ENCODE measurements around the gene KCNMA1.

KCNMA1 gene

DNA sequence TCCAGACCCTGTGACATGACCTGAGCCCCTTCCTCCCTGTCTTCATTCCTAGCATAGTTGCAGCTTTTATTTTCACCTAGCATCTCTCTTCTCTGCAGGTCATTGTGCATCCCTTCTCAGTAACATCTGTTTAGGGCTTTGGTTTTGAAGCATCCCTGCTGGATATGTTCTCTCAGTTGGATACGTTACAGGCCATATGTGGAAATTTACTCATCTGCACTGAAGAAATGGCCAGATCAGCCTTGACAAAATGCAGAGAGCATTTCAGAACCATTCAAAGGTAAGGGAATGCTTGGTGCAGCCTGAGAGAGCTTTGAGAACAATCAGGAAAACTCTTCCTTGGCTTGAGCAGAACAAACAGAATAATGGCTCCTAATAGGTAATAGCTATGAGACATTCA lies 647.0 kb downstream of the KCNMA1 start:
- DNase-seq (ENCODE audit: low read depth in 2 of 2), result no peak

DNA sequence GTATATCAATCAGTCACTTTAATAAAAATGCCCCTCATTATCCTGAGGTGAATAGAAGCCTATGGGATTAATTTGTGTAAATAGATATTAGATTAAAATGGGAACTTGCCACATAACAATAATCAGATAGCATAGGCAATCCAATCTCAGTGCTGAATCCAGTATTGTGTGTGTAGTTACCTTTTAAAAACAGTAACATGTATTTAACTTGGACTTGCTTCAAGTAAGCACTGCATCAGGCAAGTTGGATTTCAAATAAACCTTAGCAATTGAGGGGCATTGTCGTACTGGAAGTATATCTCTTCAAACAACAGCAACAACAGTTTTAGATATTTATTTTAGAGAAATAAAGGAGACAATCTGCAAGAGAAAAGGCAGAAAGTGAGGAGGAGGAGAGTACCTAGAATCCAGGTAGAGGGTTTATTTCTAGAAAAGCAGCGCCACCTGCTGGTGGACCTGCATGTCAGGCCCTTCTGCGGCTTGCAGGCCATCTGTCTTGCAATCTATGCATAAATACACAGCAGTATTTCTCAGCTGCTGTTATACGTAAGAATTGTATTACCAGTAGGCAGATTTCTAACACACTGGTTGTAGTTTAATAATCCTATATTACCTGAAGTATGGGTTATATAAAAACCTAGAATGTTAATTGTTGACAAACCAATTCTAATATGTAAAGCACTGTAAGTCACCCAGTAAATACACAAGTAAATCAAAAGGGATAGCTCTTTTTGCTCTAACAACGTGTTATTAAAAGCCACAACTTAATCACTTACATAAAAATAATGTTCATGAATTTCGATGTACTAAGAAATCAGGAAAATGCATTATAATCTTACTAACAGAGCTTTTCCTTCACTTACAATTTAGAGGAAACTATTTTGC lies 652.8 kb downstream of the KCNMA1 start:
- peak; percentile 53 to 59 for DNase-seq (ENCODE audit: low read depth in 2 of 2)

DNA sequence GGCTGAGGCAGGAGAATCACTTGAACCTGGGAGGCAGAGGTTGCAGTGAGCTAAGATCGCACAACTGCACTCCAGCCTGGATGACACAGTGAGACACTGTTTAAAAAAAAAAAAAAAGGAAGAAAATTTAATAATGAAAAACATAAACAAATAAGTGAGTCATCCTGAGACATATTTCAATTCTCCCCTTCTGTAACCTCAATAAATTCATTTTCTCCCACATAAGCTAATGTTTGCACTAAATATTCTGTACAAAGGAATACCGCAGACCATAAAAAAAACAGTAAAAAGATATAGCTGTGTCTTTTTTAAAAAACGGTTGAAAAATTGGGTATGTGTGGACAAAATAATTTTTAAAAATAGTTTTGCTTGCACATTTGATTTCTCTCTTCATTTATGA lies 654.0 kb downstream of the KCNMA1 start:
- DNase-seq (ENCODE audit: low read depth in 2 of 2), result no peak

DNA sequence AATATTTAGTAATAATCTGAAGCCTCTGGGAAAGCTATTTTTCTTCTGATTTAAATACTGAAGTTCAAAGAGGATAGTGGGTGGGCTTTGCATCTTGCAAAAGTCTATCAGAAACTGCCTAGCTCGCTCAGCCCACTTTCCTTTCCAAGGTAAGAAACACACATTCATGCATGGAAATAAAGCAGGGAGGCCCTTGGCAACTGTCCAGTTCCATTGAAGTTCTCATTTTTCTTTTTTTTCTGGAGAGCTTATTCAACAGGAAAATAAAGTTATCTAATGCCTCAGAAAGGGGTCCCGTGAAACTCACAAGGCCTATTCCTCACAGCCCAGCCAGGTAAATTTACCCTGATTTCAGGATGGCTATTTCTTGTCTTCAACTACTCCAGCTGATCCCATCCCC lies 654.9 kb downstream of the KCNMA1 start:
- DNase-seq (ENCODE audit: low read depth in 2 of 2), result no peak

DNA sequence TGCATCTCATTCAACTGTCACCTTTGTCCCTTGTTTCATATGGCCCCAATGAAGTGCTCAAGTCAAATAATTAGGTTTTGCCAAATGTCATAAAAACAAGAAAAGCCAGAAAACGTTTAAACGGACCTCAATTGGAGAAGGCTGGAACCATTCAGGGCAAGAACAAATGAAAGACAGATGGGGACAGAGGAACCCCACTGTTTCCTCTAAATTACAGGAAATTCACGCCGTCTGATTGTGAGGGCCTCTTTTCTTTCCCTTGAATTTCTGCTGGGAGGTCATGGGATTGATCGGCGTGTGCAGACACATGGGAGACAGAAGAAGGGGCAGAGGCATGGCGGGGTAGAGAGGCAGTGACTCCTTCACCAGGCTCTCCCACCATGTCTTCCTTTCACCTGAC lies 656.4 kb downstream of the KCNMA1 start:
- DNase-seq (ENCODE audit: low read depth in 2 of 2), result no peak

DNA sequence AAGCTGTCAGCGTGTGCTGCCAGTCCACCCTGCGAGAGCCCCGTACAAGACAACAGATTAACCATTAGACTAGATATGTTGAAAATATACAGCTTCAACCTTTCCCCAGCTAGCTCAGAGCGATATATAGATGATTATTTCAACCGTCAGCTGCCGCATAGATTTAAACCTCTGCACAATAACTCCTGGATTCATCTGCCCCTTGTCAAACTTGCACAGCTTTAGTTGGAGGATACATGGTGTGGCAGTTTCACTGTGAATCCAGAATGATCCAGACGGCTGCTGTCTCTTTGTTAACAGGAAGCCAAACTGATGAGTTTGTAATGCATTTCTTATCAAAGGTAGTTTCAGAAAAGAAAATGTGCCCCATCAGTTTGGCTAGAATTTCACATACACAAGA lies 659.7 kb downstream of the KCNMA1 start:
- DNase-seq (ENCODE audit: low read depth in 2 of 2), result no peak

DNA sequence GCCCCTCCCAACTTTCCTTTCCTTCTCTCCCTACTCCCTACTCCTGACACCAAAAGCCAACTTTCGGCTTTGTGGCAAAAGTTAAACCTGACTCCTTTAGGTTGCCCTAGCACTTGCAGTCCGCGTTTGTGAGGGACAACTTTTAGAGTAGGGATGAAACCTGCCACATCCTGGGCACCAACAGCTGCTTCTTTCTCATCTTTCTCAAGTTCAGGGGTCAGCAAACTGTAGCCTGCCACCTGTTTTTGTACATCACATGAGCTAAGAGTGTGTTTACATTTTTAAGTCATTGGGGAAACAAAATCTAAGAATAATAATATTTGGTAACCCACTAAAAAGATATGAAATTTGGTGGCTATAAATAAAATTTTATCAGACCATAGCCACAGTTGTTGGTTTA lies 660.6 kb downstream of the KCNMA1 start:
- no peak for DNase-seq (ENCODE audit: low read depth in 2 of 2)

DNA sequence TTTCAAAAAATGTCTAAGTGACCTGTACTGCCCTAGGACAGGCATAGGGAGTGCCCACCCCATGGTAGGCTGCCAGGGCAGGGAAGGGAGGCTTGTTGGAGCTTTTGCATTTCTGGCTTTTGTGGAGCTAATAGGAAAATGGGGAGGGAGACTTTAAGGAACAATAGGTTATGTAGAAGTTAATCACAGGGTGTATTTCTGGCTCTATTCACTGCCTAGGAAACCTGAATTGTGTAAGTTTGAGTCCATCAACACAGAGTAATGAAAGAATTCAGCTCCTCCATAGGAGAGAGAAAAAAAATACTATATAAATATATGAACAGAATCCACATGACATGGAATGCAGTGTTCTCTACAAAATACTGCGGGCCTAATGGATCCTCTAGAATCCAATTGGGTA lies 661.5 kb downstream of the KCNMA1 start:
- DNase-seq (ENCODE audit: low read depth in 2 of 2), result no peak

DNA sequence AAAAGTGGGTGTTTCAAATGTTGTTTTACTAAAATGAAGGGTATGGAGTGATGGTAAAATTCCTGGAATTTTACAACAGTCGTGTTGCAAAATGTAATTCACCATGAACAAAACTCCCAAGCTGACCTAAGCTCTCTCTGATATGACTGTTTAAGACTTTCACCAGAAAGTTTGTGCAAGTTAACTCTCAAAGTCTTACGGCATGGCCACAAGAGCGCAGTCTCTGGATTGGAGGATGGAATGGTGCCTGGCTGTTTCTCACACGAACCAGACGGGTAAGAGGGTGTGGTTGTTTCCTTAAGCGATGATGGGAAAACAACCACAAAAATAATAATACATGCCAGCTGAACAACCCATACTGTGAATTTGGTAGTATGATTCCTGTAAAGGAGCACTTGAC lies 662.5 kb downstream of the KCNMA1 start:
- no peak for DNase-seq (ENCODE audit: low read depth in 2 of 2)

DNA sequence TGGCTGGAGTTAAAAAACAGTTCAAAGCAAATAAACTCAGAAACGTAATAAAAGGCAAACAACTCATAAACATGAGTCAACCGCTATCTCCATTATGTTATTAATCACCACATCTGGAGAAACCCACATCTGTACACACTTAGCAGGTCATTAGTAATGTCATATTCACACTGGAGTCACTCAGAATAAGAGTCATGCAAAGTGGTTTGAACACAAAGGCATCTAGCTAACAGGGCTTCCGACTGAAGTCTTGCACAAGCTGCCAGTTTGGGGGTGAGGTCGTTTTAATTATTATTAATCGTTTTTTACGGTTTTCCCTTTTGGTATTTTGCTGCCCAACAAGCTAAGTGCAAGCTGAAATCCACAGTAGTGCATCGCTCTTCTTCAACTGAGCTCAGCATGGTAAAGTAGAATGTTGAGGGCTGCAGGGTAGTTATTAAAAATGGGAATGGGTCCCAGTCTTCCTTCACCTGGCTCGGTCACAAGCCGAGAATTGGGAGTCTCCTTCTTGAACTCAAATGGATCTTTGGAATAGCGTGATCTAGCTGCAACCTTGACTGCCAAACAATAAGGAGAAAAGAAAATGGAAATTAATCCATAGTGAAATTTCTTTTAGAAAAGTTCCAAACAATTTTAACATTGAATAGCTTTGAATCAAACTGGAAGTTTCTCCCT lies 663.5 kb downstream of the KCNMA1 start:
- no peak for DNase-seq (ENCODE audit: low read depth in 2 of 2)

DNA sequence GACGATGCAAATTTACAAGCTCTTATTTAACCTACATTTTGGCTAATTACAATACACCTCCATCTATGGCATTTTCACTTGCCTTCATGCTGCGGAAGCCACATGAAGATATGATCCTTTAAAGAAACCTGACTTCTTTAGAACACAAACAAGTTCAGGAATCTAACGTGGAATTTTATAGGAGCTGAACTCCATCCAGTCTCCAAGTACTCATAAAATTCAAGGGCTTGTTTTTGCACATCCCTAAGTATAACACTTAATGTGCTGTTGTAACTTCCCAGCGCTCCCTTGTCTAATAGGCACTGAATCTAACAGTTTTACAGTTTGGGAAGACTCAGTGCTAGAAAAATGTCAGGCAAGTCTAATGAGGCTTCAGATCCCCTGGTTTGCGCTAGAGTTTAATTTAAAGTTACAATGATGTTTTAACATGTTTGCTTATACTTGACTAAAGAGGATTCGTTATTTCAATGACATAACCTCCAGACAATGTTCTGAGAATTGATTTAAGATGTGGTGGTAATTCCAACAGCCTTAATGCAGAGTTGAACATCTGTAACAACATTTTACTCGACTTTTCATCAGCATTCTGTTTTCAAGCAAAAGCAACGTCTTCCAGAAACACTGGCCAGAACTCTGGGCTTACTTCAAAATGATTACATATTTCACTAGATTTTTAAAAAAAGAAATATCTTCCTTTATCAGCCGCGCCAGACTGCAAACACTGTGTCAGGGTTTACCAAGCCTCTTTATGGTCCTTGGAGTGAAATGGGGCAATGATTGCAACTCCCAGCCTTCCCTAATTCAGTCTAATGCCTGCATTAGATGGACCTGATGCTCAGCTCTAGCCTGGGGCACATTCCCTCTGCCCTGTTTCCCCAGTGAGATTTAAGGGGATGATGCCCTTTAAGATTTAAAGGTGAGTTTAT lies 664.3 kb downstream of the KCNMA1 start:
- DNase-seq (ENCODE audit: low read depth in 2 of 2), result no peak

DNA sequence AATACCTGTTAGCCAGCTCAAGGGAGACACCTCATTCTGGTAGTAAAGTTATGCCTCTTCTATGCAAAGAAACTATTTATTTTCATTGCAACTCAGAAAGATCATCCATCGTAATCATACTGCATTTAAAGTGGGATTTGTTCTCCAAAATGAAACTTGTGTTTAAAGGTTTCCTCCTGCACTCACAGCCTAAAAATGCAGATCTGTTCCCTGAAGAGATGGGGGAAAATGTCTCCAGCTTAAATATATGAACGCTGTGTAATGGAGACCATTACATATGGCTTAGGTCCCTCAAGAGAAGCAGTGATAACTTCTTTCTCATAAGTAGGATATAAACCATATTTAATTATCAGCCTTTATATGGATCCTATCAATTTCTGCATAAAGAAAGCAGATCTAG lies 665.1 kb downstream of the KCNMA1 start:
- no peak for DNase-seq (ENCODE audit: low read depth in 2 of 2)

DNA sequence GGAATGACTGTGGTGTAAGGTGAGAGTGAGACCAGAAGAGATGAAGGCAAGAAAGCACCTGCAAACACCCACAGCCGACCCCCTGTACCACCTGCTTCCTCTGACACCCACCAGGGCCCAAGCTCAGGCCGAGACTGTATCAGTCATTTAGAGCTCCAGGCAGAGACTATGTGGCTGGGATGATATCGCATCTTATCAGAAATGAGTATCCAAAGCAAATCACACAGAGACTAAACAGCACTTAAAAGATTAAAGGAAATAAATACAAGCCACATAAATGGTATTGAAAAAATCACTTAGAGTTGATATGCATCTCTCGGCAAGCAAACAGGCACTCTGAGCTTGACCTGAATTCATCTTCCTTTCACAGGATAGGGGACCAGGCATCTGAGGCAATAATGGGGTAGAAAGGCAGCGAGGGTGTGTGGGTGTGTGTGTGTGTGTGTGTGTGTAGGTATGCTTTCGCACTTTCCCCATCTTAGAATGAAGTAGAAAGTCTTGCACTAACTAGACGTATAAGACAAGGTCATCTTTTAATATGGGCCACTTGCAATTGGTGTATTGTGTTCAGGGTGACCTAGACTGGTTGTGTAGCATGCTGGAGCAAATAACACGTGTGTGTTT lies 665.9 kb downstream of the KCNMA1 start:
- DNase-seq (ENCODE audit: low read depth in 2 of 2), result no peak

DNA sequence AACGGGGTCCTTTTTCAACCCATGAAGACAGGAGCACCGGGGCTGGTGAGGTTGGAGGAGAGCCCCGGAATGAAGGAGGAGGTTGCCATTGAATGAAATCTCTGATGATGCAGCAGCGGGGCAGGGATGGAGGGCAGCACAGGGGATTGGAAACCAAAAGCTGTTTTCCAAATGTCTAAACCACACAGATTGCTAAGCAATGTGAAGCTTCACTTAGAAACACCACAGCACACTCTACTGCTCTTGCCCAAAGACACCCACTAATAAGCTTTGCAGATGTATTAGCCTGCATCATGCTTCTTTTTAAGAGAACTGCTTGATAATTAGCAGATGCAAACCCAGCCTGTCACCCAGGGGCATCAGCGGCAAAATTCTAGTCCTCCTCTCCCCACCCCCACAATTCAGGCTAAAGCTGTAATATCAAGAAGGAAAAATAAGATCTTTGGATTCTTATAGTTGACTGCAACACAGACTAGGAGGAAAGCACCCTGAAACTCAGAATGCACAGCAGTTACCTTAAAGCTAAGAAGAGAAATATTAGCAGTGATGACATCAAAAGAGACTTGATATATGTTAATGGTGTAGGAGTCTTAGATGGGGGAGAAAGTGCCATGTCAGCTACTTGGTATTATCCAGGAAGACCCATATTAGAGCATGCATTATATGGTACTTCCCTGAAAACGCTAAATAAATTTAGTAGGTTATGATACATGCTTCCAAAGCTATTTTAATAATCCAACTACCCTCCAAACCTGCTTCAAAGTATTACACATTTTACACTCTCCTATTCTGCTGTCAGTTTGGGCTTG lies 666.7 kb downstream of the KCNMA1 start:
- DNase-seq (ENCODE audit: low read depth in 2 of 2), result no peak

DNA sequence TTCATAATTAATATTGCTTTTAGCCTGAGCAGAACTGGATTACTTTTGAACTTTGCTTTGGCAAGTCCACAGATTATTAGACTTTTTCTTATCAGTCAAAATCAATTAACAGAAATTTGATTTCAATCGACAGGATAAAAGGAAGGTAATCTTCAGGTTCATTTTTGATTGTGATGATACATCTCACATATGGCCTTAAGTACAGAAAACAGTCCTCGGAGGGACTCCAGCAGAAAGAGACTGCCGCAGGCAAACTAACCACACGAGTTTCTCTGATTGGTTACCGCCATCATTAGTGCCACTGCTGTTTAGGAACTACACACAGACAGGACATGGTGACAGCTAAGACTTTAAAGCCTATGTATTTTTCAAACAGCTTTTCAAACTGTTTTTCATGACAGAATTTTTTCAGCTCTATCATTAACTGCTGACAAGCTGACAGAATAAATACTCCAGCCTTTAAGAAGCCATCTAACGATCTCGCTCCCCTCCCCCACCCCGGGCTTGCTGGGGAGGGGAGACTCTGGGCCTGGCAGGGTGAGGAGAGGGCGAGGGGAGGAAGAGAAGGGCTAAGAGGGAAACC lies 668.2 kb downstream of the KCNMA1 start:
- no peak for DNase-seq (ENCODE audit: low read depth in 2 of 2)

DNA sequence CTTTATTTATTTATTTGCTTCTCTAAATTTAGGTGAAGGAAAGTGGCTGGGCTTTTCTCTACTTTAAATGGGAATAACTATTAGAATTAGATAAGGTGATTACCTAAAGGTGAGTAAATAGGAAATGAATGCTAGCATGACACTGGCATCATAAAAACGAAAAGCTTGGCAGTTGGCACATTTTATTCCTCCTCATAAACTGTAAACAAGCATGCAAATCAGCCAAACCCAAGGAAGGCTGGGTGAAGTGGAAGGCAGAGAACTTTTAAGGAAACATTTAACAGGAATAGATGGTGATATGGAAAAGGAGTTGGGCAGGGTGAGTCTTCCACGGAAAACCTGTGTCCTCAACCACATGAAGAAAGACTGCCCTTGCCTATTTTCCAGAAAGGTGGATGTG lies 669.1 kb downstream of the KCNMA1 start:
- no peak for DNase-seq (ENCODE audit: low read depth in 2 of 2)

DNA sequence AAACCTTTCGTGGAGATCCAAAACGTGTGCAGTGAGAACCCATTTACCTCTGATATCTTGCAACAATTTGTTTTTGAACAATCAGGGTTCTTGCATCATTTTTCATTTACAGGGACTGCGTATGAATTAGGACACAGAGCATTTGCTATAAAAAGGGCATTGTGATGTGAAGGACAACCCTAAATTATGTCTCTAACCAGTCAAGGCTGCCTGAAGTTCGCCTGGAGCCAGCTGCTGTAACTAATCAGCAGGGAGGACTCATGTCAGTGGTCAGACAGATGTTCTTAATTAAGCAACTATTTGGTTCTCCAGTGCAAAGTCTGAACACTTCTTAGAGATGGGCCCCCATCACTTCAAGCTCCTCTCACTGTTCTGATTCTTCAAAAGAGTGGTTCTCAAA lies 674.8 kb downstream of the KCNMA1 start:
- DNase-seq (ENCODE audit: low read depth in 2 of 2), result no peak

DNA sequence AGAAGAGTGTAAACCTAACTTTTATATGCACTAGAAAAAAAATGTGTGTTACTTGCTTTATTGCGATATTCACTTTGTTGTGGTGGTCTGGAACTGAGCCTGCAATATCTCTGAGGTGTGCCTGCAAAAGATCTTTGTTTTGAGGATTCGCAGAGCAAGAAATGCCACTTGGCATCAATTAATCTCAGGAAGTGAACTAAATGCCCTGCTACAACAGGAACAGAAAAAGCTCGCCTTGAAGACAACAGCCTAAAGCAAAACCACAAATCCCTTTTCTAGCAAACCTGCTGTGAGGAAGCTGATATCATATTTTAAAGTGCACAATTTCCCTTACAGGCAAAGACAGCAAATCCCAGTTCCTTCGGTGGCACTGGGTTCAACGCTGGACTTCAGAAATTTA lies 675.8 kb downstream of the KCNMA1 start:
- no peak for DNase-seq (ENCODE audit: low read depth in 2 of 2)

DNA sequence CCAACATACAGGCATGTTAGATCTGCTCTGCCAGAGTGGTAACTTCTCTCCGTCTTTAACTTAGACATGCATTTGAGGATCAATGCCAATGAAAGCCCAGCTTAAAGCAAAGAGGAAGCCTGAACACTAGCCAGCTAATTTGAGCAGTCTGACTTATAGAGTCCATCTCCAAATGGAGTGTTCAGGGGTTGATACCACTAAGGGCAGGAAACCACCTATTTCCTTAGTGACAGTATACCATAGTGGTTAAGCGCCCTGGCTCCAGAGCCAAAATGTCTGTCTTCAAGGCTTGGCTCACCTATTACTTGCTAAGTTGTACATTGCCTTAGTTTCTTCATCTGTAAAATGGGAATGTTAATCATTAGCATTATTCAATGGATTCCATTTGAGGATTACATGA lies 678.5 kb downstream of the KCNMA1 start:
- DNase-seq (ENCODE audit: low read depth in 2 of 2), result no peak

DNA sequence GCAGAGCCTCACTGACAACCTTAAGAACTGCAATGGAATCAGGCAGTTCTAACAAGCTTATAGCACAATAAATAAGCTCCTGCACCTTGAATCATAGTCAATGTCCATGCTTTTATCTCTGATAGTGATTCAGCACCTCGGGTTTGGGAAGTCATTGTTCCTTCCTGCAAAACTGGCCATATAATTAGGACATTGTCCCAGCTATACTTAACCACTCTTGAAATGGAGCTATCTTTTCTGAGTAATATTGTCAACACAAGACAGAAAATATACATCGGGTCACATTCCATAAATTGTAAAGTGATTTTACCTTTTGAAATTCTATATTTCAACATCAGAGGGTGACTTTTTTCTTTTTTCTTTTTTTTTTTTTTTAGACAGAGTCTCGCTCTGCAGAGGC lies 682.8 kb downstream of the KCNMA1 start:
- DNase-seq (ENCODE audit: low read depth in 2 of 2), result no peak

DNA sequence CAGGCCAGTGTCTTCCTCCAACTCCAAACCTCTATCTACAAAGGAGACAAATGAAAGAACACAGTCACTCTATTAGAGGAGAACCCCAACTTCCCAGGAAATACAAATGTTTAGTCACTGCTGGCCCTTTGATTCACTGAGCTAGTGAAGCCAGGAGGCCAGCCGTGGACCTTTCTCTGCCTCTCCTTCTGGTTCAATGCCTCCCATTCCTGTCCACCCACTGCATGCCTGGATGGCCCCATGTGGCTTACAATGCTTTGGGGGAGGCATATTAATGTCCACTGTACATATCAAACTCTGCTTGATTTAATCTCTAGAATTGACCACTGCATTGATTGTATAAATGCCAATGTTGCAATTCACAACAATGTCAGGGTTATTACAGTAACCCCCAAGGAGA lies 687.3 kb downstream of the KCNMA1 start:
- no peak for DNase-seq (ENCODE audit: low read depth in 2 of 2)

Data from stimulated activated CD4-positive, alpha-beta T cell treated with anti-CD3 and anti-CD28 coated beads, Interleukin-1b, Interleukin-23, amount 100 ng/mL, for 4 hours (primary cell).